Measurements from ENCODE around the gene GZMM. TPM values are rescaled to one million over a fixed set of nuclear protein-coding genes. Genes with fewer than 3 reads are reported as not detected.

GZMM gene
- total and polyA plus RNA-seq, 2 of the 13 experiments (the other 11 are each of a cell fraction or from before 2014, with no cell fraction given), result 0.07 TPM; not detected in 1

GRCh38 chr19:594265-594870 lies 50.5 kb downstream of the GZMM start:
- Histone ChIP-seq H3K4me3 (replicated peaks in 1 of 3; ENCODE audit: insufficient read depth in 1 of 3, low read depth in 2 of 3, low read length in 3 of 3) (no peak overlapping the region), H3K27me3 (ENCODE audit: control insufficient read depth in 1 of 2, insufficient read depth in 2 of 2, low read length in 2 of 2) (peaks cover 12 to 74% of the 10 kb centered on the region in 2 experiments; a peak in 4 of 5 replicates), H3K9me3 (ENCODE audit: low read length) (no peaks in the 10 kb centered on the region), H3K9ac (ENCODE audit: insufficient read depth, low read depth, low read length) (no peak overlapping the region), H3K4me1 (ENCODE audit: insufficient read depth, low read length) (0 out of 2 replicates have a peak, but pooled peaks cover under 1% of the 10 kb centered on the region), H4K20me1 (ENCODE audit: insufficient read depth, low read length) (peaks cover 15% of the 10 kb centered on the region; the same call in 1 of the 2 replicates), H3K79me2 (ENCODE audit: insufficient read depth, low read length) (no peaks in the 10 kb centered on the region), H2AFZ (ENCODE audit: low read length) (no peak overlapping the region), H3K27ac (ENCODE audit: extremely low read length, insufficient read depth, low read length) (no peak overlapping the region), H3K4me2 (ENCODE audit: low read depth, low read length) (no peak overlapping the region), H3K36me3 (replicated peaks in 1 of 2; ENCODE audit: control insufficient read depth in 1 of 2, insufficient read depth in 2 of 2, low read length in 2 of 2) (no peaks in the 10 kb centered on the region)
- DNase-seq (ENCODE audit: low spot score) (no peak), FAIRE-seq (no peak), ATAC-seq (no peak)
- in situ Hi-C loops (cut with HindIII; ENCODE audit: extremely low pct_ligation_motif_present, low pct_unique_long_range_greater_than_20kb), result no loop called here
- intact Hi-C loops (cut with micrococcal nuclease; ENCODE audit: unreplicated experiment), result no loop called here
- POLR2A ChIA-PET, result interaction anchor here (0.6 kb wide), 1 partner anchor 19 kb away, joined by 3 read pairs; no protein-coding TSS in a partner anchor
- WGBS (ENCODE audit: low lambda C conversion rate), result no CpG with 5 or more reads among the region's 24 CpGs
- no peak for TF ChIP-seq ZFP36 (IDR thresholded peaks at IDR 0.05; ENCODE audit: borderline replicate concordance, low read depth, low read length, partially characterized antibody)
- TF ChIP-seq ZIK1 (CRISPR knock-in tag; IDR thresholded peaks at IDR 0.05; ENCODE audit: borderline replicate concordance, low read depth), result no peak
- BruUV-seq (replicated peaks), result no TSS peak
- CTCF ChIA-PET (ENCODE audit: low intra/inter-chr PET ratio, low total read pairs), result no interaction called here

- DNase-seq (ENCODE audit: low spot score) (no peak), ATAC-seq (no peak), FAIRE-seq (no peak)
- no peak overlapping the region for H3K27ac ChIP-seq (ENCODE audit: extremely low read length, insufficient read depth, low read length)
- no peak overlapping the region for H3K9ac ChIP-seq (ENCODE audit: insufficient read depth, low read depth, low read length)
- no peaks in the 10 kb centered on the region for H3K9me3 ChIP-seq (ENCODE audit: low read length)
- 0 out of 2 replicates have a peak, but pooled peaks have one; percentile 57 for TF ChIP-seq EZH2 (conservative IDR thresholded peaks at IDR 0.05; ENCODE audit: low read depth, low read length)
- TF ChIP-seq, protein P1, sequence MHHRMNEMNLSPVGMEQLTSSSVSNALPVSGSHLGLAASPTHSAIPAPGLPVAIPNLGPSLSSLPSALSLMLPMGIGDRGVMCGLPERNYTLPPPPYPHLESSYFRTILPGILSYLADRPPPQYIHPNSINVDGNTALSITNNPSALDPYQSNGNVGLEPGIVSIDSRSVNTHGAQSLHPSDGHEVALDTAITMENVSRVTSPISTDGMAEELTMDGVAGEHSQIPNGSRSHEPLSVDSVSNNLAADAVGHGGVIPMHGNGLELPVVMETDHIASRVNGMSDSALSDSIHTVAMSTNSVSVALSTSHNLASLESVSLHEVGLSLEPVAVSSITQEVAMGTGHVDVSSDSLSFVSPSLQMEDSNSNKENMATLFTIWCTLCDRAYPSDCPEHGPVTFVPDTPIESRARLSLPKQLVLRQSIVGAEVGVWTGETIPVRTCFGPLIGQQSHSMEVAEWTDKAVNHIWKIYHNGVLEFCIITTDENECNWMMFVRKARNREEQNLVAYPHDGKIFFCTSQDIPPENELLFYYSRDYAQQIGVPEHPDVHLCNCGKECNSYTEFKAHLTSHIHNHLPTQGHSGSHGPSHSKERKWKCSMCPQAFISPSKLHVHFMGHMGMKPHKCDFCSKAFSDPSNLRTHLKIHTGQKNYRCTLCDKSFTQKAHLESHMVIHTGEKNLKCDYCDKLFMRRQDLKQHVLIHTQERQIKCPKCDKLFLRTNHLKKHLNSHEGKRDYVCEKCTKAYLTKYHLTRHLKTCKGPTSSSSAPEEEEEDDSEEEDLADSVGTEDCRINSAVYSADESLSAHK (CRISPR knock-in tag; IDR thresholded peaks at IDR 0.05; ENCODE audit: borderline replicate concordance), result no peak
- no peak for TF ChIP-seq KLF9 (CRISPR knock-in tag; IDR thresholded peaks at IDR 0.05; ENCODE audit: low read depth)
- TF ChIP-seq, protein P2, sequence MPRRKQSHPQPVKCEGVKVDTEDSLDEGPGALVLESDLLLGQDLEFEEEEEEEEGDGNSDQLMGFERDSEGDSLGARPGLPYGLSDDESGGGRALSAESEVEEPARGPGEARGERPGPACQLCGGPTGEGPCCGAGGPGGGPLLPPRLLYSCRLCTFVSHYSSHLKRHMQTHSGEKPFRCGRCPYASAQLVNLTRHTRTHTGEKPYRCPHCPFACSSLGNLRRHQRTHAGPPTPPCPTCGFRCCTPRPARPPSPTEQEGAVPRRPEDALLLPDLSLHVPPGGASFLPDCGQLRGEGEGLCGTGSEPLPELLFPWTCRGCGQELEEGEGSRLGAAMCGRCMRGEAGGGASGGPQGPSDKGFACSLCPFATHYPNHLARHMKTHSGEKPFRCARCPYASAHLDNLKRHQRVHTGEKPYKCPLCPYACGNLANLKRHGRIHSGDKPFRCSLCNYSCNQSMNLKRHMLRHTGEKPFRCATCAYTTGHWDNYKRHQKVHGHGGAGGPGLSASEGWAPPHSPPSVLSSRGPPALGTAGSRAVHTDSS (CRISPR knock-in tag; conservative IDR thresholded peaks at IDR 0.05), result no peak
- TF ChIP-seq JUN (CRISPR knock-in tag; IDR thresholded peaks at IDR 0.05), result no peak
- TF ChIP-seq ZNF33B (CRISPR knock-in tag; IDR thresholded peaks at IDR 0.05), result no peak
- TF ChIP-seq ZNF225 (CRISPR knock-in tag; IDR thresholded peaks at IDR 0.05), result no peak
- no peaks in the 10 kb centered on the region for H3K36me3 ChIP-seq (replicated peaks in 1 of 2; ENCODE audit: control insufficient read depth in 1 of 2, insufficient read depth in 2 of 2, low read length in 2 of 2)
- 39% methylated on average over 36 of the region's 42 CpGs for WGBS (ENCODE audit: low lambda C conversion rate)
- ChIA-PET POLR2A (no interaction called here), CTCF (ENCODE audit: low intra/inter-chr PET ratio, low total read pairs) (no interaction called here)
- H3K4me2 ChIP-seq (ENCODE audit: low read depth, low read length), result no peak overlapping the region
- intact Hi-C loops (cut with micrococcal nuclease; ENCODE audit: unreplicated experiment), result no loop called here
- no peak overlapping the region for H2AFZ ChIP-seq (ENCODE audit: low read length)
- BruUV-seq (replicated peaks), result no TSS peak
- H3K4me1 ChIP-seq (ENCODE audit: insufficient read depth, low read length), result no peaks in the 10 kb centered on the region
- H4K20me1 ChIP-seq (ENCODE audit: insufficient read depth, low read length), result peaks cover 15% of the 10 kb centered on the region; the same call in 1 of the 2 replicates
- no peaks in the 10 kb centered on the region for H3K79me2 ChIP-seq (ENCODE audit: insufficient read depth, low read length)
- H3K4me3 ChIP-seq (replicated peaks in 1 of 3; ENCODE audit: insufficient read depth in 1 of 3, low read depth in 2 of 3, low read length in 3 of 3), result no peak overlapping the region
- in situ Hi-C loops (cut with HindIII; ENCODE audit: extremely low pct_ligation_motif_present, low pct_unique_long_range_greater_than_20kb), result no loop called here
- H3K27me3 ChIP-seq (ENCODE audit: control insufficient read depth in 1 of 2, insufficient read depth in 2 of 2, low read length in 2 of 2), result peaks cover 12 to 74% of the 10 kb centered on the region in 2 experiments; a peak in 4 of 5 replicates
Measured at GRCh38 chr19:595326-596262, 51.7 kb downstream of the GZMM start.

Measured in HepG2 (cell line).